ENCODE results near the gene TSEN34. TPM values are rescaled to one million over a fixed set of nuclear protein-coding genes. Genes with fewer than 3 reads are reported as not detected.
A peak's percentile ranks its signal among the peaks of the same experiment; 100 is the strongest.
"Not testable (repeated sequence)": the region's sequence is repeated elsewhere in the genome, so short reads cannot be mapped to it uniquely, and the experiment has no call there.

Gene TSEN34
- total RNA-seq, 4 donors from 2014 or later: 36.1 to 49.3 (median 40.3) TPM

DNA sequence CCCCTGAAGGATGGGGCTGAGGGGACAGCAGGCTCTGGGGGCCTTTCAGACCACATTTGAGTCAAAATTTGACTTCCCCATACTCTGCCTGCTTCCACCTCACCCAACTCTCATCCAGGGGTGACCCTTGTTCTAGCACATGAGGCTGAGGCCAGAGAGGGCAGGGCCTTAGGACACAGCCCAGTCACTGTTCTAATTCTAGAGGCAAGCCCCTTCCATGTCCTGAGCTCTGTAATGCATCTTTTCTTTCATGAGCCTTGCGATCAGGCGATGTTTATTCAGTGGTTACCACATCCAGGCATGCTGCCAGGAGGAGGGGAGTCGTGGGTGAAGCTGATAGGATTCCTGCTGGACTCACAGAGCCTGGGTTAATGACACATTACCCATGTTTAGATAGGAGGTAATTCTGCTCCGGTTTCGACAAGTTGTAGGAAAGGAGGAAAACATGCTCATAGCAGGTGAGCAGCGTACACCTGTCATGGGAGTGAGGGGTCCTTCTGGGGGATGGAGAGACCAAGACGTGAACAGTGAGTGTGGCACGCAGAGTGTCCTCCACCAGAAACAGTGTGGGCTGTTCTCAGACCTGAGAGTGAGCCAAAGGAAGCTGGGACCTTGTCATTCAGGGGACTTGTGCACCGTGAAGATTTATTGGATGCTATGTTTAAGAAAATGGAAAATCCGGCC lies 18.8 kb downstream of the TSEN34 start:
- no peak for TF ChIP-seq CTCF (IDR thresholded peaks at IDR 0.05)
- ATAC-seq (ENCODE audit: low FRiP score) (peak; percentile 76), DNase-seq (ENCODE audit: low spot score) (peak; percentile 93)

GRCh38 chr19:54211235-54211634 lies 20.1 kb downstream of the TSEN34 start:
- DNase-seq (ENCODE audit: low spot score) (no peak), ATAC-seq (ENCODE audit: low FRiP score) (no peak)
- no peak for TF ChIP-seq CTCF (IDR thresholded peaks at IDR 0.05)

DNA sequence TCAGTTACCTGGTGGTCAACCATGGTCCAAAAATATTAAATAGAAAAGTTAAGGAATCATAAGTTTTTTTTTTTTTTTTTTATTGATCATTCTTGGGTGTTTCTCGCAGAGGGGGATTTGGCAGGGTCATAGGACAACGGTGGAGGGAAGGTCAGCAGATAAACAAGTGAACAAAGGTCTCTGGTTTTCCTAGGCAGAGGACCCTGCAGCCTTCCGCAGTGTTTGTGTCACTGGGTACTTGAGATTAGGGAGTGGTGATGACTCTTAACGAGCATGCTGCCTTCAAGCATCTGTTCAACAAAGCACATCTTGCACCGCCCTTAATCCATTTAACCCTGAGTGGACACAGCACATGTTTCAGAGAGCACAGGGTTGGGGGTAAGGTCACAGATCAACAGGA lies 23.1 kb downstream of the TSEN34 start:
- not testable (repeated sequence) for DNase-seq (ENCODE audit: low spot score); ATAC-seq (ENCODE audit: low FRiP score)

GRCh38 chr19:54214734-54215133 lies 23.6 kb downstream of the TSEN34 start:
- not testable (repeated sequence) for DNase-seq (ENCODE audit: low spot score); ATAC-seq (ENCODE audit: low FRiP score)

DNA sequence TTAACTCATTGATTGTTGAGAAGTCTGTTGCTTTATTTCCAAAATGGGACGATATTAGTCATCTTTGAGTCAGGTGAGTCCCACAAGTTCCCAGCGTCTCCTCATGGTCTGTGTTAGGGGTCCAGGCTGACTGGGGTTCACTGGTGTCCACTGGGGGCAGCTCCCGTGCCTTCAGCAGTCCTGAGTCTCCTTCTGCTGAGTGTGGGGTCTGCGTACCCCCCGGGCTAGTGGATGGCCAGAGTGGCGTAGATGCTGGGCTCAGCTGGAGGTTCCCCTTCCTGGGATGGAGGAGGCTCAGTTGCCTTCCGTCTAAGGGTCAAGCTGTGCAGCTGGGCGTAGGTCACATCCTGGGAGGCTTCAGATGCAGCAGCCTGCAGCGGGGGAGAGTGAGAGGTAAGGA lies 25.8 kb downstream of the TSEN34 start:
- ATAC-seq (ENCODE audit: low FRiP score) (no peak), DNase-seq (ENCODE audit: low spot score) (no peak)
- TF ChIP-seq CTCF (IDR thresholded peaks at IDR 0.05): no peak

- DNase-seq (ENCODE audit: low spot score); ATAC-seq (ENCODE audit: low FRiP score): not testable (repeated sequence)
Measured at GRCh38 chr19:54217517-54218247, 26.6 kb downstream of the TSEN34 start.

DNA sequence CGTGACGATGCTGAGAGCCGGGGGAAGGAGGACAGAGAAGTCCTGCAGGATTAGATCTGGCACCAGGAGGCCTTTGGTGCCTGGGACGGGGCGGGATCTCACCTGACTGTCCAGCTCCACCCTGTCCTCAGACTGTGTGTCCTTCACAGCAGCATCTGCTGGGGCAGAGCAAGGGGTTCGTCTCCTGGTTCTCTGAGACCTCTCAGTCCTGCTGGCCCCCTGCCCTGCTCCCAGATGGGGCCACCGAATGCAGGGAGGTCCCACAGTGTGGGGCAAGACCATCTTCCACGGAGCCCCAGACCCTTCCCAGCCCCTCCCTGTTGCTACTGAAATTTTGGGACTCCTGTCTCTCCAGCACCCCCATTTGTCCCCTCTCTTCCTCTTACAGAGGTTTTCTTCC lies 27.2 kb downstream of the TSEN34 start:
- no peak for TF ChIP-seq CTCF (IDR thresholded peaks at IDR 0.05)
- no peak for DNase-seq (ENCODE audit: low spot score)
- no peak for ATAC-seq (ENCODE audit: low FRiP score)

GRCh38 chr19:54218960-54219661 lies 28.0 kb downstream of the TSEN34 start:
- no peak for TF ChIP-seq CTCF (IDR thresholded peaks at IDR 0.05)
- no peak for DNase-seq (ENCODE audit: low spot score)

DNA sequence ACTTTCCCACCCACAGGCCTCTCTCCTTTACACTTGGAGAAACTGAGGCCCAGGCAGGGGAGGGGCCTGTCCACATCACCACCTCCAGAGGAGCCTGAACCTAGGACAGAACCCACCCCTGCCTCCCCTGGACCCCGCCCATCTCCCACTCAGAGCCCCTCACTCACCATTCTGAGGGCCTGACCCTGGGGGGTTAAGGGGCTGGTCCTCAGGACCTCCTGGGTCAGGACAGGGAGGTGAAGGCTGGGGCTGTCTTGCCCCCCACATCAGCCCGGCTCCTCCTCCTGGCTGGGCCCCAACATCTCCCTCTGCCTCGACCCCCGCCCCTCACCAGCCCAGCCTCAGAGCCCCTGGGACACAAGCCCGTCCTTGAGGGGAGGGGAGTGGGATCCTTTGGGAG lies 28.6 kb downstream of the TSEN34 start:
- not testable (repeated sequence) for ATAC-seq (ENCODE audit: low FRiP score); DNase-seq (ENCODE audit: low spot score)

More at GRCh38 chr19:54218960-54219661, 28.0 kb downstream of the TSEN34 start:
- ATAC-seq (ENCODE audit: low FRiP score): no peak

DNA sequence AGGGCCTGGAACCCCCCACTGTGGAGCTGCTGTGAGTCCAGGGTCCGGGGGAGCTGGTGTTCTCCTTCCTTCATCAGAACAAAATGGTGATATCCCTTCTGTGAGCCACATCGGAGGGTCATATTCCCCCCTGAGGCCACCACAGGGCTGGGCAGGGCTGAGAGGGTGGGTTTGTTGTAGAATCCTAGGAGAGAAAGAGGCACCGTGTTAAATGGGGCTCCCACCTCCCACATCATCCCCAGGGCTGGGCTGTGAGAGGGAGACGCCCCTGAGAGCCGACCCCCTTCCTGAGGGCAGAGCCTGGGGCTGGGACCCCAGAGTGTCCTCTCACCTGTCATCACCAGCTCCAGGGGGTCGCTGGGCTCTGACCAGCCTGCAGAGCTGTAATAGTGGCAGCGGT lies 30.8 kb downstream of the TSEN34 start:
- DNase-seq (ENCODE audit: low spot score): not testable (repeated sequence)

DNA sequence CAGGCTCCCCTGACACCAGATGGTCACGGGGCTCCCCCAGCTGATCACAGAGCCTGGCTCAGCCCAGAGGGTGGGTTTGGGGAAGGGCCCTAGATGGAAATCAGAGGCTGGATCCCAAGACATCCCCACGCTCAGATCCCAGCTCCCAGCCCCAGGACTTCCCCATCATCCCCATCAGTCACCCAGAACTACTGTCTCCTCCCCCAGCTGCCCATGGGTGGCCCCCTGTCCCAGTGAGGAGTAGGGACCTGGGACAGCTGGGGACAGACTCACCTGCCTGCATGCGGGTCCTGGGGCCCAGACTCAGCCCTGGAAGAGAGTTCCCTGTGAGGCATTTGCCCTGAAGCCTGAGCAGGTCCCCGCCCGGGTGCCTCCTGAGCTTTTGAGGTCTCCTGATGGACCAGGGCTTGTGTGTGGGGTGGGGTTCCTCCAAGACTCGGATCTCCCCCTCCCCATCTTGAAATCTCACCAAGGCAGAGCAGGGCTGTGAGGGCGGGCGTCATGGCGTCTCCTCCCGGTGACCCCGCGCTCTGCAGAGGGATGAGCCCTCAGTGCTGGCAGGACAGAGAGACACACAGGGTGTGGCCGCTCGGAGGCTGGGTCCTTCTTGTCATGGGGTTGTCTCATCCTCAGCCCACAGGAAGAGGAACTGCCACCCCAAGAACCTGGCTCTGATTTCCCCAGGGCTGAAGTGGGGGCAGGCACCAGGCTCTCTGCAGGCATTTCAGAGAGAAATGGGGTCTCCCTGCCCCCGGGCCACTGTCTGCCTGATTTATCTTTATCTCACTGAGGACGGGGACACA lies 31.6 kb downstream of the TSEN34 start, which contains the start of gene LILRB3:
TSS of gene LILRB3 (minus strand) at position 534 of the 803 bp plus-strand sequence. CDS start at position 503, 31 bp downstream.
- not testable (repeated sequence) for DNase-seq (ENCODE audit: low spot score)
- ATAC-seq (ENCODE audit: low FRiP score): peak; percentile 10

More for the DNA sequence above, 30.8 kb downstream of the TSEN34 start:
- ATAC-seq (ENCODE audit: low FRiP score): not testable (repeated sequence)

Measured in omental fat pad (tissue), 4 donors.